IMR-90 (cell line): ENCODE measurements around the gene ZNF688.

ENCODE experiments used
- BHLHE40 ChIP-seq: fragments of 150-350 bp; IDR thresholded peaks from 2 replicates; pipeline ENCODE4 v1.6.1; 2016; ENCODE audit warnings: mild to moderate bottlenecking, low read depth, low read length
- CEBPB ChIP-seq: IDR thresholded peaks from 2 replicates; pipeline ENCODE4 v1.6.1; 2012; ENCODE audit warnings: low read depth, low read length, improper control_type of control experiment
- CHD1 ChIP-seq: IDR thresholded peaks from 2 replicates; pipeline ENCODE4 v1.6.1; 2012; ENCODE audit warnings: low read depth, low read length, improper control_type of control experiment
- CTCF ChIP-seq: conservative IDR thresholded peaks from 2 replicates; pipeline ENCODE4 v1.5.1; 2012; ENCODE audit warnings: mild to moderate bottlenecking, low read depth, low read length, improper control_type of control experiment
- FOS ChIP-seq: fragments of 150-350 bp; IDR thresholded peaks from 2 replicates; pipeline ENCODE4 v1.6.1; 2016; ENCODE audit warnings: low read depth, low read length
- MAFK ChIP-seq: IDR thresholded peaks from 2 replicates; pipeline ENCODE4 v1.6.1; 2012; ENCODE audit warnings: low read depth, low read length, improper control_type of control experiment
- MXI1 ChIP-seq: IDR thresholded peaks from 2 replicates; pipeline ENCODE4 v1.6.1; 2012; ENCODE audit warnings: low read depth, mild to moderate bottlenecking, low read length, moderate library complexity, borderline replicate concordance
- NFE2L2 ChIP-seq: fragments of 150-350 bp; IDR thresholded peaks from 2 replicates; pipeline ENCODE4 v1.6.1; 2016; ENCODE audit warnings: low read depth, mild to moderate bottlenecking, low read length
- POLR2A ChIP-seq: IDR thresholded peaks from 2 replicates; pipeline ENCODE4 v1.6.1; 2012; ENCODE audit warnings: mild to moderate bottlenecking, low read depth, low read length
- RAD21 ChIP-seq: IDR thresholded peaks from 2 replicates; pipeline ENCODE4 v1.6.1; 2012; ENCODE audit warnings: low read length, improper control_type of control experiment
- RCOR1 ChIP-seq: IDR thresholded peaks from 2 replicates; pipeline ENCODE4 v1.6.1; 2012; ENCODE audit warnings: mild to moderate bottlenecking, low read length, improper control_type of control experiment; ENCODE audit not compliant: insufficient replicate concordance
- SMC3 ChIP-seq: fragments of 150-350 bp; IDR thresholded peaks from 2 replicates; pipeline ENCODE4 v1.6.1; 2016; ENCODE audit warnings: low read depth, mild to moderate bottlenecking, antibody characterized with exemption, low read length, moderate library complexity
- USF2 ChIP-seq: fragments of 150-350 bp; IDR thresholded peaks from 2 replicates; pipeline ENCODE4 v1.6.1; 2017; ENCODE audit warnings: mild to moderate bottlenecking, antibody characterized with exemption, low read length, low read depth

- TF ChIP-seq SMC3 (no peak), POLR2A (no peak), CHD1 (no peak), RAD21 (no peak), CTCF (no peak), MAFK (no peak), RCOR1 (no peak), MXI1 (no peak), CEBPB (no peak), USF2 (no peak), FOS (no peak), BHLHE40 (no peak), NFE2L2 (no peak)
Observed at GRCh38 chr16:30551781-30552180, 19.7 kb downstream of the ZNF688 start.
